Subcutaneous adipose tissue (tissue), 4 donors: ENCODE measurements around the gene ENPP6. TPM values are rescaled to one million over a fixed set of nuclear protein-coding genes. Genes with fewer than 3 reads are reported as not detected.

ENCODE experiments used
- CTCF ChIP-seq: fragments of 450-650 bp; IDR thresholded peaks from one replicate; pipeline ENCODE4 v1.5.1; 2016; ENCODE audit warnings: low read depth, mild to moderate bottlenecking, control low read depth, antibody characterized with exemption, moderate library complexity
- total RNA-seq, 4 donors: library from RNA; depleted of rRNA; stranded (reverse); fragments of >200 nt; gene quantifications; one replicate each; pipeline ENCODE4 v1.1.0, GENCODE V29; 2016

The ENPP6 gene
- total RNA-seq, 4 donors from 2014 or later, result 0.17 TPM; not detected in 3

- no peak for TF ChIP-seq CTCF
Measured at GRCh38 chr4:184167576-184167975, 50.1 kb downstream of the ENPP6 start.

- no peak for TF ChIP-seq CTCF
Measured at GRCh38 chr4:184166736-184167135, 50.9 kb downstream of the ENPP6 start.

DNA sequence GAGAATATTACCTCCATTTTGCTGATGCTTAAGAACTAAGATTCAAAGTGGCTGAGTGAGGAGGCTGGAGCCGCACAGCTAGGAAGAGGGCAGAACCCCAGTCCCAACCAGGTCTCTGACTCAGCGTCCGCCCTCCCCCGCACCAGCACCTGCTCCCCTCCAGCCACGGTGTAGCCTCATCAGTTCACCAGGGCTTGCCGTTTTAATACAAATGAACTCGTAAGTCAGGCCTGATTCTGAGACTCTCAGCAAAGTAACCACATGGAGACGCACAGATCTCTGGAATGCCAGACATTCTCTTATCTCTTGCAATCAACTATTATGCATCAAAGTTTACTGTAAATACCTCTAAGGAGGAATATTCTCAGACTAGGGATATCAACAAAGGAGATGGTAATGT is 52.4 kb downstream of the ENPP6 start:
- no peak for TF ChIP-seq CTCF

DNA sequence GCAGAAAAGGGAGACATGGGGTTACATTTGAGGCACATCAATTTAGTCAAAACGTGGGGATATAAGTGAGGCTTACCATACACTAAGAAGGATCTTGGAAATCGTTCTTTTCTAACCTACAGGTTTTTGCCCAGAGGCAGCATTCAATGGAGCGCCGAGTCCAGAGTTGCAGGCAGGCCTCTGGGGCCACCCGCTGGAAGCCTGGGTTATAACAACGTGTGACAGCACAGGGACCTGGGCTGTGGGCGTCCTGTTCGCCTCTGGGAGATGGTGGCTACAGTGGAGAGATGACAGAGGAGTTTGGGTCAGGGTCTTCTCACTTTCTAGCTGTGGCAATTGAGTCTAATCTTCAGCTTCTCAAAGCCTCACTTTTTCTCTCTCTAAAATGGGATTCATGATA is 53.9 kb downstream of the ENPP6 start:
- no peak for TF ChIP-seq CTCF

- TF ChIP-seq CTCF, result no peak
Measured at GRCh38 chr4:184162596-184162995, 55.1 kb downstream of the ENPP6 start.

- TF ChIP-seq CTCF, result no peak
Measured at GRCh38 chr4:184157322-184157721, 60.4 kb downstream of the ENPP6 start.

DNA sequence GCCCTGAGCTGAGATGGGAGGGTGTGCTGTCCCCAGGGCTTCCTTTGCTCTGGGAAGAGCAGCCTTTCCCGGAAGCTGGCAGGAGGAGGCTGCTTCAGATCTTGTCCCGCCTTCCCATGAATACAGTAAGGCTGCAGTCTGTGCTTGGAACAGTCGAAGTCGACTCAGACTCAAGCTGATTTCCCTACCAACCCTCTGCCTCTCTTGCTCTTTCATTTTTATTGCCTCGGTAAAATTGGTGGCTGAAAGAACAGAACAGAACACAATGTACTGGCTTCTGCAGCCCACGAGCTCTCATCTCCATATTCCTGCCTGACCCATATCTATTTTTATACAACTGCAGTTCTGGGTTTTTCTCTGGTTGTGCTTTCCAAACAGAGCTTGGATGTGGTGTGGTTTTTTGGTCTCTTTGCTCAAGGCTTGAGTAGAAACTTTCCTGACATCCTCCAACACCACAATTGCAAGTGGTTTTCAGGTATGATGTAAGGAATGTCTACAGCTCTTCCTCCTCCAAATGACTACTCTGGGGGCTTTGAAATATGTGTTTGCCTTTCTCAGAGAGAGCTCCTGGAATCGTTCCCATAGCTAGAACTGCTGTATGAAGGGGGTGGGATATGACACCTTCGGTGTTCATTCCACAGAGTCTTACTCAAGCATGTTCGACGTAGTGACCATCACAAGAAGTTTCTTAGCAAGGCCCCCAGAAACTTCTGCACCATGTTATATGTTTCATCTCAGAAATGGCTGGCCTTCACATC is 61.3 kb downstream of the ENPP6 start:
- no peak for TF ChIP-seq CTCF
